Astrocyte (in vitro differentiated cells and primary cell): Measurements from ENCODE around the gene ROR1.

ENCODE experiments used
- EZH2 ChIP-seq: IDR thresholded peaks from 2 replicates; pipeline ENCODE4 v1.6.1; 2012; ENCODE audit warnings: mild to moderate bottlenecking, low read length, inconsistent platforms; ENCODE audit not compliant: insufficient read depth
- TF ChIP-seq, protein P1 (sequence below): IDR thresholded peaks from 2 replicates; pipeline ENCODE4 v1.5.1; 2011; ENCODE audit warnings: low read depth, mild to moderate bottlenecking, inconsistent platforms, low read length, moderate library complexity; ENCODE audit not compliant: insufficient read depth

DNA sequence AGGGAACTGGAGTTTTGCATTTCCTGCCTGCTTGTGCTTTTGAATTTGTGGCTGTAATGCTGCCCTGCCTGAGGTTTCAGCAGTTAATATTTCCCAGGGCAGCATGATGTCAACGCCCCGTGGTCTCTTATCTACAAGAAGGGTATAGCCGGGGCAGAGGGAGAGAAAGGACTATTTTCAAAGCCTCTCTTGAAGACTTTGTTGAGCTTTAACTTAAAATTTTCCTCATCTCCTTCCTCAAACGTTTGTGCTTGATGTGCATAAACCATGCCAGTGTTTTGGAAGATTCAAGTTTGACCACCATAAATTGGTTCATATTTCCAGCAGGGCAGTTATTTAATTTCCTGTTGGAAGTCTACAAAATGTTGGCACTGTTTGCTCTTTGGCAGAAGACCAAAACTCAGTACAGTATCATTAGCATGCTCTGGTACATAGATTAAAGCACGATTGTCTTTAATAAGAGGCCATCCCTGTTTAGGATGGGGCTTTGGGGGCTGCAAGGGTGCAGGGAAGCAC, 43.4 kb downstream of the ROR1 start:
- TF ChIP-seq, protein P1, sequence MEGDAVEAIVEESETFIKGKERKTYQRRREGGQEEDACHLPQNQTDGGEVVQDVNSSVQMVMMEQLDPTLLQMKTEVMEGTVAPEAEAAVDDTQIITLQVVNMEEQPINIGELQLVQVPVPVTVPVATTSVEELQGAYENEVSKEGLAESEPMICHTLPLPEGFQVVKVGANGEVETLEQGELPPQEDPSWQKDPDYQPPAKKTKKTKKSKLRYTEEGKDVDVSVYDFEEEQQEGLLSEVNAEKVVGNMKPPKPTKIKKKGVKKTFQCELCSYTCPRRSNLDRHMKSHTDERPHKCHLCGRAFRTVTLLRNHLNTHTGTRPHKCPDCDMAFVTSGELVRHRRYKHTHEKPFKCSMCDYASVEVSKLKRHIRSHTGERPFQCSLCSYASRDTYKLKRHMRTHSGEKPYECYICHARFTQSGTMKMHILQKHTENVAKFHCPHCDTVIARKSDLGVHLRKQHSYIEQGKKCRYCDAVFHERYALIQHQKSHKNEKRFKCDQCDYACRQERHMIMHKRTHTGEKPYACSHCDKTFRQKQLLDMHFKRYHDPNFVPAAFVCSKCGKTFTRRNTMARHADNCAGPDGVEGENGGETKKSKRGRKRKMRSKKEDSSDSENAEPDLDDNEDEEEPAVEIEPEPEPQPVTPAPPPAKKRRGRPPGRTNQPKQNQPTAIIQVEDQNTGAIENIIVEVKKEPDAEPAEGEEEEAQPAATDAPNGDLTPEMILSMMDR: no peak
- no peak for TF ChIP-seq EZH2
